Effector CD8-positive, alpha-beta T cell (primary cell): ENCODE data around the gene ERFE.

Experiments
- DNase-seq: peaks from one replicate; lab custom pipeline; 2025; lab: John Stamatoyannopoulos, UW

The ERFE gene

DNA sequence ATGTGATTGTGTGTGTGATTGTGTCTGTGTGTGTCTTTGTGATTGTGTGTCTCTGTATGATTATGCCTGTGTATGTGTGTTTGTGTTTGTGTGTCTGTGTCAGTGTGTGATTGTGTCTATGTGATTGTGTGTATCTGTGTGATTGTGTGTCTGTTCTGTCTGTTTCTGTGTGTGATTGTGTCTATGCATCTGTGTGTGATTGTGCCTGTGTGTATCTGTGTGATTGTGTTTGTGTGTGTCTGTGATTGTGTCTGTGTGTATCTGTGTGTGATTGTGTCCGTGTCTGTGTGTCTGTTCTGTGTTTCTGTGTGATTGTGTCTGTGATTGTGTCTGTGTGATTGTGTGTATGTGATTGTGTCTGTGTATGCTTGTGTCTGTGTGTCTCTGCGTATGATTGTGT is 32.4 kb upstream of the ERFE start:
- no peak for DNase-seq

DNA sequence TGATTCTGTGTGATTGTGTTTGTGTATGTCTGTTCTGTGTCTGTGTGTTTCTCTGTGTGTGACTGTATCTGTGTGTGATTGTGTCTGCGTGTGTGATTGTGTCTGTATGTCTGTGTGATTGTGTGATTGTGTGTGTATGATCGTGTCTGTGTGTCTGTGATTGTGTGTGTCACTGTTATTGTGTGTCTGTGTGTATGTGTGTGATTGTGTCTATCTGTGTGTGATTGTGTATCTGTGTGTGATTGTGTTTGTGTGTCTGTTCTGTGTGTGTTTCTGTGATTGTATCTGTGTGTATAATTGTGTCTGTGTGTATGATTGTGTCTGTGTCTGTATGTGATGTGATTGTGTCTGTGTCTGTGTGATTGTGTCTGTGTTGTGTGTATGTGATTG is 32.0 kb upstream of the ERFE start:
- no peak for DNase-seq

DNA sequence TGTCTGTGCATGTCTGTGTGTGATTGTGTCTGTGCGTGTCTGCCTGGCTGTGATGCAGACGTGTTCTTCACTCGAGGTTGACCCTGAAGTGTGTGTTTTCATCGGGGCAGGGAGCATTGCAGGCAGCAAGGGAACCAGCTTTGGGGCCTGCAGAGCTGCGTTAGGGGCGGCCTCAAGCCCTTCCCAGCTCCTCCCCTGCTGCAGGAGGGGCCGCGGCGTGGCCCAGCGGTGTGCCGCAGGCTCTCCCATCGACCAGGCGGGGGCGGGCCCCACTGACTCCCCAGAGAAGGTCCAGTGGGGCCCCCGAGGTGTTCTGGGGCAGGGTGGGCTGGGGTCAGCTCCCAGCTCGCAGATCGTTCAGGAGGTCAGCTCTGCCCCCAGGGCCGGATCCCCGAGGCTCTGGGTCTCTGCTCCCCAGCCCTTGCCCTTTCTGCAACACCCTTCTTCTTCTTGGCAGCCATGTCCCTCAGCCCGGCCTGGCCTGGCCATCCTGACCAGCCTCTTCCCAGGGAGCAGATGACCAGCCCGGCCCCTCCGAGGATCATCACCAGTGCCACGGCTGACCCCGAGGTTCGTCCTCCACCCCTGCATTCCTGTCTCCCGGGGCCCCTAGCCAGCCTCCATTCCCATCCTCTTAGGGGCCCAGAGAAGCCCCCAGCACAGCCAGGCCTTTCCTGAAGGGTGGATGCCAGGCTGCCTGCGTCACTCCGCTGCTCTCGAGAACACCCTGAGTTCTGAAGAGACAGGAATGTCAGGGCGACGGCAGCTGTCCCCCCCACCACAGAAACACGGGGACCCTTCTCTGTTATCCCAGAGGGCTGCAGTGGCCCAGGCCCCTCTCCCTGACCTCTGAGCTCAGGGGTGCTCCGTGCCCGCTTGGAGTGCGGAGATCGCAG is 31.4 kb upstream of the ERFE start:
- no peak for DNase-seq

DNA sequence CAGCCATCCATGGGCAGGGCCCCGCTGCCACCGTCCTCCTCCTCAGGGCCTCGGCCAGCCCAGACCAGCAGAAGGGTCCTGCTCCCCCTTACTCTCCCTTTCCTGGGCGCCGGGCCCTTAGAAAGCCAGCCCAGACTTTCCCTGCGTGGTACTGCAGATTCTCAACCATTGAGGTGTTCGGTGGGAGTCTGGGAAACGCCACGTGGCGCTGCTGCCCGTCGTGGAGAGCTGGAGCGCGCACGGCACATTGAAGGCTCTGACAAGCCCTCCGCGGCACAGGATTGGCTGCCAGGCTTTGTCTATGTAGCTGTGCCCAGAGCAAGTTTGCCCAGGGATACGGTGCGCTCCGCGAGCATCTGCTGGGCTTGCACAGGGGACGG is 30.7 kb upstream of the ERFE start:
- no peak for DNase-seq

DNA sequence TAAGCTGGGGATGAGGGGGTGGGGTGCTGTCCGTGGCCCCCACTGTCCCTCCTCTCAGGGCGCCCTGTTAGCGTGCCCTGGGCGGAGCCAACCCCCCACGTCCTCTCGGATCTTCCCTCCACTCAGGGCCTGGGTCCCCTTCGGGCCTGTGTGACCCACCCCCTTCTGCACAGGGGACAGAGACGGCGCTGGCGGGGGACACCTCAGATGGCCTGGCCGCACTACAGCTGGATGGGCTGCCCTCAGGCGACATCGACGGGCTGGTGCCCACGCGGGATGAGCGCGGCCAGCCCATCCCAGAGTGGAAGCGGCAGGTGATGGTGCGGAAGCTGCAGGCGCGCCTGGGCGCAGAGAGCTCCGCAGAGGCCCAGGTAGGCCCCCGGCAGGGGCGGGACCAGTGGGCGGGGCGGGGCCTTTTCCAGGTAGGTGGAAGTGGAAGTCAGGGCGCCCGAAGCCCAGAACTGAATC is 30.2 kb upstream of the ERFE start:
- DNase-seq = no peak

DNA sequence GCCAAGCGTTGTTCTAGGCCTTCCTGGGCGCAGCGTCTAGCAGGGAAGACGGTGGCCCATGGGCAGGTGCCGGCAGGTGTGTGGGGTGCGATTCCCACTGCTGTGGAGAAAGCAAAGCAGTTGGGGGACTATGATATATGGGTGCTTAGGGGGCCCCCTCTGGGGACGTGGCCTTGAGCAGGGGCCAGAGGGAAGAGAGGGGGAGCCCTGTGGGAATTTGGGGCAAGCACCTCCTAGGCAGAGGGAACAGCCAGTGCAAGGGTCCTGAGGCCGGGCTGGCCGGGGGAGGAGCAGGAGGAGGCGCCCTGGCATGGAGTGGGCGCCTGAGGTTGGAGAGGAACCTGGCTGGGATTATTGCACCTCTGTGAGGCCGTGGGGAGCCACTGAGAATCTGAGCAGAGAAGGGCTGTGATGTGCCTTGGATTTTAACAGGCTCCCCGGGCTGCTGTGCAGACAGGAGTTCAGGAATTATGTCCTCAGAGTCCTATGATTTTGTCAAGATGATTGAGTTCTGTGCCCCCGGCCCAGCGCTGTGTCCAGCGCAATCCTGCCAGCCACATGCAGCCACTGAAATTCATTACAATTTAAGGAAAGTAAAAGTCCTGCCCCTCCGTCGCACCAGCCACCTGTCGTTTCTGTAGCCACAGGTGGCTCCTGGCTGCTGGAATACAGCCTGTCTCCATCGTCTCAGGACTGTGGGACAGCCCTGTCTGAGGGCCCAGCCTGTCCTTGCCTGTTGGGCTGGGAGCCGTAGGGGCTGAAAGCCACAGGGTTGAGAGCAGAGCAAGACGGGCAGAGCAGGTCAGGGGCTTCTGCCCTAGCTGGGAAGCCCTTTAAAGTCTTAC is 29.4 kb upstream of the ERFE start:
- DNase-seq = no peak

DNA sequence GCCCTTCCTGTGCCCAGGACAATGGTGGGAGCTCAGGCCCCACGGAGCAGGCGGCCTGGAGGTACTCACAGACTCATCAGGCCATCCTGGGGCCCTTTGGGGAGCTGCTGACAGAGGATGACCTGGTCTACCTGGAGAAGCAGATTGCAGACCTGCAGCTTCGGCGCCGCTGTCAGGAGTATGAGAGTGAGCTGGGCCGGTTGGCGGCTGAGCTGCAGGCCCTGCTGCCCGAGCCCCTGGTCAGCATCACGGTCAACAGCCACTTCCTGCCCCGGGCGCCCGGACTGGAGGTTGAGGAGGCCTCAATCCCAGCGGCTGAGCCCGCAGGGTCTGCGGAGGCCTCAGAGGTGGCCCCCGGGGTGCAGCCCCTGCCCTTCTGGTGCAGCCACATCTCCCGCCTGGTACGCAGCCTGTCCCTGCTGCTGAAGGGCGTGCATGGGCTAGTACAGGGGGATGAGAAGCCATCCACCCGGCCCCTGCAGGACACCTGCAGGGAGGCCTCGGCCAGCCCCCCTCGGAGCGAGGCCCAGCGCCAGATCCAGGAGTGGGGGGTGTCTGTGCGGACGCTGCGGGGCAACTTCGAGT is 28.6 kb upstream of the ERFE start:
- DNase-seq = no peak

DNA sequence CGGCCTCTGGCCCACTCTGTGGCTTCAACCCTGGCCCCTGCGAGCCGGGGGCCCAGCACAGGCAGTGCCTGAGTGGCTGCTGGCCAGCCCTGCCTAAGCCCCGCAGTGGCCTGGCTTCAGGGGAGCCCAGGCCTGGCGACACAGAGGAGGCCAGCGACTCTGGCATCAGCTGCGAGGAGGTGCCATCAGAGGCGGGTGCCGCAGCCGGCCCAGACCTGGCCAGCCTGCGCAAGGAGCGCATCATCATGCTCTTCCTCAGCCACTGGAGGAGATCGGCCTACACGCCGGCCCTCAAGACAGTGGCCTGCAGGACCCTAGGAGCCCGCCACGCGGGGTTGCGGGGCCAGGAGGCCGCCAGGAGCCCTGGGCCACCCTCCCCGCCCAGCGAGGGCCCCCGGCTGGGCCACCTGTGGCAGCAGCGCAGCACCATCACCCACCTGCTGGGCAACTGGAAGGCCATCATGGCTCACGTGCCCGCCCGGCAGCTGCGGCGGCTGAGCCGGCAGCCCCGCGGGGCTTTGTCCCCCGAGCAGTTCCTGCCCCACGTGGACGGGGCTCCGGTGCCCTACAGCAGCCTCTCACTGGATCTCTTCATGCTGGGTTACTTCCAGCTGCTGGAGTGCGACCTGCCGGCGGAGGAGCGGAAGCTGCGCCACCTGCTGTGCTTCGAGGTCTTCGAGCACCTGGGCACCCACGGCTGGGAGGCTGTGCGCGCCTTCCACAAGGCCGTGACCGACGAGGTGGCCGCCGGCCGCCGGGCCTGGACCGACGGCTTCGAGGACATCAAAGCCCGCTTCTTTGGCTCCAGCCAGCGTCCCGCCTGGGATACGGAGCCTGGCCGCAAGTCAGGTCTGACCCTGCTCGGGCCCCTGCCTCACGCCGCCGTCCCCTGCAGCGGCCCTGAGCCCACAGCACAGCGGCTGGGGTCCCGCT is 27.8 kb upstream of the ERFE start:
- no peak for DNase-seq

DNA sequence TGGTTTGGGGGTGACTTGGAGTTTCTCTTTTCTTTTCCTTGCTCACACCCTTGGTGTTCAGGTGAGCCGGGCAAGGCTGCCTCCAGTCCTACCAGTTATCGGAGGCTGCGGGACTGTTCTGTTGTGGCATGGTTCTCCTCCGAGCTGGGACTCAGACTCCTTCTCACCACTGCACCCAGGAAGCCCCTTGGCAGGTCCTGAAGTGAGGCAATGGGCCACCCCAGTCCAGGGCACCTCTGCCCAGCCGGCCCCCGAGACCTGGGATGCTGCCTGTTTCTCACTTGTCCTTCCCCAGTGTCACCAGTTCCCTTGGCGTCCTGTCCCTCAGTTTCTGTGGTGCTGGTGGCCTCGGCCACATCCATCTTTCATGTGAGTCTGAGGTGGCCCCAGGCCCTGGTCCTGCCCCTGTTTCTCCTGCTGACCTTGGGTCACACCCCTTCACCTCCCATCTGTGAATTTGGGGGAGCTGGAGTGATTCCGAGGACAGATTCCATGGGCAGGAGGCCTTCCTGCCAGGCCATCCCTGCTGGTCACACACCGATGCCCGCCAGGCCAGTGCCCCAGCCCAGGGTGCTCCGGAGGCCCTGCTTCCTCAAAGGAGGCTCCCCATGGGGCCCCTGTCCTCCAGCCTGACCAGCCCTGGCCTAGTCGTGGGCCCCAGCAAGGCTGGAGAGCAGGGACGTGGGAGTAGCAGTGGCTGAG is 26.9 kb upstream of the ERFE start:
- DNase-seq = no peak

DNA sequence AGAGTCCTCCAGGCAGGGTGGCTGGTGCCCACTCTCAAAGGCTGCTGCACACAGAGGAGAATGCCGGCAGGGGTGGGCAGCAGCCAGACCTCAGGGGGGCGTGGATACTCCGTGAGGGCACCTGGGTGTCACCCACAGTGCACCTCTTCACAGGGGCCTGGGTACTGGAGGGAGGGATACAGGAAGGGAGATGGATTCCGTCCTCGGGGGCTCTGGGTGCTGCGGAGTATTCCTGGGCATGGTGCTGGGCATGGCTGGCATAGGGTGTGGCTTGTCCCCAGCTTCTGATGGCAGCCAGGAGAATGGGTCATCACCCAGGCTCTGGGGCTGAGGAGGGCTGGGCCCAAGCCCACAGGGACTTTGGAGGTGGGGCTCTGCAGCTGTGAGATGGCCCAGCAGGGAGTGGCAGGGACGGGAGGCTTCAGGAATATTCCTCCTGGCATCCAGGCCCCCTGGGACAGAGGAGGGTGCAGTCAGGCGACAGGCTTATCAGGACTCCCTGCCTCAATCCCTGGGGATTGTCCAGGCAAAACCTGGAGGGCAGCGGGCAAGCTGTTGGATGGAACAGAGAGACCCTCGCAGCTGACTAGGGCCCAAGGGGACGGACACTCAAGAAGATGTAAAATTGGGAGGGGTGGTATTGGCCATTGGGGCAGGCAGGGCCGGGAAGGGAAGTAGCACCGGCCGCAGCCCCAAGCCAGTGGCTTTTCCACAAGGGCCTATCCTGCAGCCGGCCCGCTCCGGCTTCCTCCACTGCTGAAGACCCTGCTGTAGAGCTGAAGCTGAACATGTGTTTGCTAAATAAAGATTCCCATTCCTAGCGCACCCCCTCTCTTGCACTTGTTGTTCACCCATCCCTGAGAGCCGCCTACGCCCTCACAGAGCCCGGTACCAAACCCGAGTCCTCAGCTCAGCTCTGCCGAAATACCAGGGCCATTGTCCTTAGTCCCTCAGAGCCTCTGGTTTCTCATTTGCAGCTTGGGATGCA is 26.0 kb upstream of the ERFE start:
- no peak for DNase-seq

DNA sequence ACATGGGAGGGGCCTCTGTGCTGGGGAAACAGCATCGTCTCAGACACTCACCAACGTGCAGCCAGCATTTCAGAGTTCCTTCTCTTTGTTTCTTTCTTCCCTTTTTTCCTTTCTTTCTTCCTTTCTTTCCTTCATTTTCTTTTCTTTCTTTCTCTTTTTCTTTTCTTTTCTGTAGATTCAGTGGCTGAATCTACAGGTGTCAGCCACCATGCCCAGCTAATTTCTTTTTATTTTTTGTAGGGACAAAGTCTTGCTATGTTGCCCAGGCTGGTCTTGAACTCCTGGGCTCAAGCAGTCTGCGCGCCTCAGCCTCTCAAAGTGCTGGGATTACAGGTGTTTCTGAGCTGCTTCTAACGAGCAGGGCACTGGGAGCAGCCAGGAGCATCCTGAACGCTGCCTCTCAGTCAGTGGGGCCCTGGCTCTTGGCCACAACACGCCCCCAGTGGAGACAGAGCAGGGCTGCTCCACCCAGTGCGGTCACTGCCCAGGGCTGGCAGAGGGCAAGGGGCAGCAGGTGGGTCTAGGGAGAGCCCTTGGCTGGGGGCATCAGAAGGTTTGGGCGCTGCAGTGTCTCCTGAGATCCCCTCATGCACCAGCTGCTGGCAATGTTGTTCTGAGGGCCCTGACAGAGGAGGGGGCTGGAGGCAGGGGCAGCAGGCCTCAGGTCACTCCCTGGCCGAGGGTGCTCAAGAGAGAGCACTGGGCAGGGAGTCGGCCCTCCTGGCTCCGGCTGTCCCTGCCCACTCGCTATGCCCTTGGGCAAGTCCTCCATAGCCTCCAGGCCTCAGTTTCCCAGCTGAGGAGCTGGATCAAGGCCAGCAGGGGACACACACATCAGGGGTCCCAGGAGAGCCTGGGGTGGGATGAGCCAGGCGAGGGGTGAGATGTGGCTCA is 25.0 kb upstream of the ERFE start:
- no peak for DNase-seq

DNA sequence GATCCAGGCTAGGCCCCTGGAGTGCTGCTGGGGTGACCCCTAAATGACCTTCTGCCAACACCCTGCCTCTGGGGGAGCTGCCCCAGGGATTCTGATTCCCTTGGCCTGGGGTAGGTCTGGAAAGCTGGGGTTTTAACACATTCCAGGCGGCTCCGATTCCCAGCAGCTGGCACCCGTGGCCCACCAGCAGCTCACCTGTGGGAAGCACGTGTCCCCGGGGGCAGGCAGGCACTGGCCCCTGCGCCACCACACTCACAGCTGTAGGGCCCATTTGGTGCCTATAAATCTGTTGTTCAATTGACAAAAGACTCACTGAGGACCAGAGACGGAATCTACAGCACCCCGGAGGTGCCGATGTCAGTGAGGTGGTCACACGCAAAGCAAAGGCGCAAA is 24.4 kb upstream of the ERFE start:
- no peak for DNase-seq

DNA sequence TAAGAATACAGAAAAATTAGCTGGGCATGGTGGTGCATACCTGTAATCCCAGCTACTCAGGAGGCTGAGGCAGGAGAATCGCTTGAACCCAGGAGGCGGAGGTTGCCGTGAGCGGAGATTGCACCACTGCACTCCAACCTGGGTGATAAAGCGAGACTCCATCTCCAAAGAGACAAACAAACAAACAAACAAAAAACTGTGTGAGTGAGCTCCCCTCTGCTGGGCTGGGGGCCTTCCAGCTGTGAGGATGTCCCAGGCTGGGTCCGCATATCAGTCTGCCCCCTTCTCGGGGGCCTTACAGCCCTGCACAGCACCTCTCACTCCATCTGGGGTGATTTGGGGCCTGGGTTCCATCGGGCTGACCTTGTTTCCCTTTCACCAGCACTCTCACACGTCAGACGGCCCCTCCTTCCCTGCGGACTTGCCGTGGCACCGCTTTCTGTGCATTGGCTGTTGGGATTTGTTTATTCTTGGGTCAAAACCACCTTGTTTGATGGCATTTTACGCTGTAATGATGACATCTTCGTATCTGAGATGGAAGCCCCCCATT is 23.1 kb upstream of the ERFE start:
- no peak for DNase-seq

DNA sequence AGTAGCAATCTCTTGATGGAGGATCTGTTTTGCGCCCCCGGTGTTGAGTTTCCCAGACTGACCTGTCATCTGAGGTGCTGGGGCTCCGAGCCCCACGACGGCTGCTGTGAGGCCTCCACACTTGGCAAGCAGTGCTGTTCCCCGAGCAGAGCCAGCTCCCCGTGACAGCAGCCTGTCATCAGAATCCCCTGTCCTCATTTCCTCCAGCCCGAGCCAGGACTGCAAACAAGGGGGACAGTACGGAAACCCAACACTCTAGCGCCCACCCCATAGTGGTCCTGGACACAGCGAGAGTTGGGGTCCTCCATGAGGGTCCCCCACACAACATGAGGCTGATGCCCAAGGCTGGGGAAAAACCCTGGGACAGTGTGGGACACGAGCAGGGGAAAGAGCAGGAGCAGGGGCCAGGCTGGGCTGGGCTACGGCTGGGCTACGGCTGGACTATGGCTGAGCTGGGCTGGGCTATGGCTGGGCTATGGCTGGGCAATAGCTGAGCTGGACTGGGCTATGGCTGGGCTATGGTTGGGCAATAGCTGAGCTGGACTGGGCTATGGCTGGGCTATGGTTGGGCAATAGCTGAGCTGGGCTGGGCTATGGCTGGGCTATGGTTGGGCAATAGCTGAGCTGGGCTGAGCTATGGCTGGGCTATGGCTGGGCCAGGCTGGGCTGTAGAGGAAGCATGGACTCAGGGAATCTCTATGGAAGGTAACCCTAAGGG is 21.8 kb upstream of the ERFE start:
- DNase-seq = no peak

DNA sequence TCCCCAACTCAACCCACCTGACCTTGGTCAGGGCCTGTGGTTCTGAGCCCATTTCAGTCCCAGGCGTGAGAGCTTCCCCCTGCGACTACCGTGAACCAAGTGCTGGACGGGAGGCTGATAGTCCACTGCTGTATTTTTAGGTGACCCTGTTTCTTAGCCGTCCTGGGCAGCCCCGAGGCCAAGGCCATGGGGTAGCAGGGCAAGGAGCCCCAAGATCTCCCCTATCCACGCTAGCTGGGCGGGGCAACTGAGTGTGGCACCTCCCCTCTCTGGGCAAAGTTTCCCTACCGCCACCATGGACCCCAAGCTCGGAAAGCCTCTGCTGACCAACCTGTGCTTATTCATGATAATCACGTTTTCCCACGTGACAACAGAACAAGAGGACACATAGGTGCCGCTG is 20.9 kb upstream of the ERFE start:
- no peak for DNase-seq

DNA sequence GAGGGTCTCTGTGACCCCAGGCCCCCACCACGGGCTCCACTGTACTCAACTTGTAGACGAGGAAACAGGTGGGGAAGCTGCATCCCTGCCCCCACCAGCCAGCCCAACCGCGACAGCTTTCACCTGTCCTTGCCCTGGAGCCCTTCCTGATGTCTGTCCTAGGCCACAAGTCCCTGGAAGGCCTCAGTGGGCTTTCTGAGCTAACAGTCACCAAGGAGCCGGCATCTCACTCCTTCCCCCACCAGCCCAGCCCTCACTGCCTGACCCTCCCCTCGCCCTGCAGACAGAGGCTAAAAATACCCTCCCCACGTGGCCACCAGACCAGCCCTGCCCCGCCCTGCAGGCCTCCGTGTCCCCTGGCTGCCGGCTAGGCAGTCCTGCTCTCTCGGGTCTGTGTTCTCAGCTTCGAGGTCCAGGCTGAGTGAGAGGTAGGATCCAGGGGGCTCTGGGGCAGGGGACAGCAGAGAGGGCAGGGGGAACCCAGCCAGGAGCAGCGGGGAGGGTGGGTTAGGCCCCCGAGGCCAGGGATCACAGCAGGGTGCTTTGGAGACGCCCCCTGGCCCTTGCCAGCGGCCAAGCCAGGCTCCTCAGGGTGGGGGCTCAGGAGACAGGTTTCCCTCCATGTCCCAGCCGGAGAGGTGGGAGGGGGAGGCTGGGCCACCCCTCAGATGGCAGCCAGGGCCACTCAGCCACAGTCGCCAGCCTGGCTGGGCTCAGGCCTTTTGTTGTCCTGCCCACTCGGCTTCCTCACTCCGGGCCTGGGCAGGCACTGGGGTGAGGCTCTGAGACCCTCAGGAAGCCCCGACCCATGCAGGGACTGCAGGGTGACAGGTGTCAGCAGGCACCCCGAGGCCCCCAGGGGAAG is 20.2 kb upstream of the ERFE start, which contains the start of gene KLHL30:
KLHL30 (plus strand) TSS at position 338 of the 865 bp plus-strand sequence. CDS start 2,087 bp downstream, outside the sequence.
- DNase-seq = no peak
